Measurements from ENCODE around the gene CHURC1.
A peak's percentile ranks its signal among the peaks of the same experiment; 100 is the strongest.

CHURC1 gene

GRCh38 chr14:64956697-64957406 lies 42.6 kb downstream of the CHURC1 start:
- no peak for DNase-seq (ENCODE audit: low read depth in 2 of 2)

DNA sequence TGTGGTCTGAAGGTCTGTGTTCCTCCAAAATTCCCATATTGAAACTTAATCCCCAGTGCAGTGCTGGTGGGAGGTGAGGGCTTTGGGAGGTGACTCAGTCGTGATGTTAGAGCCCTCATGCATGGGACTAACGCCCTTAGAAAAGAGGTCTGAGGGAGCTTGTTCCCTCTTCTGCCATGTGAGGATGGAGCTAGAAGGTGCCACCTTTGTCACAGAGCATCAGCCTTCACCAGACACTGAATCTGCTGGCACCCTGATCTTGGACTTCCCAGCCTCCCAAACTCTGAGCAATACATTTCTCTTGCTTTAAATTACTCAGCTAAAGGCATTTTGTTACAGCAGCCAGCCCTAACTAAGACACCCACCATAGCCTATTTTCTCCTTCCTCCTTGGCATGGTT lies 43.9 kb downstream of the CHURC1 start:
- DNase-seq (ENCODE audit: low read depth in 2 of 2), result no peak

GRCh38 chr14:64958743-64959142 lies 44.5 kb downstream of the CHURC1 start:
- no peak for DNase-seq (ENCODE audit: low read depth in 2 of 2)

DNA sequence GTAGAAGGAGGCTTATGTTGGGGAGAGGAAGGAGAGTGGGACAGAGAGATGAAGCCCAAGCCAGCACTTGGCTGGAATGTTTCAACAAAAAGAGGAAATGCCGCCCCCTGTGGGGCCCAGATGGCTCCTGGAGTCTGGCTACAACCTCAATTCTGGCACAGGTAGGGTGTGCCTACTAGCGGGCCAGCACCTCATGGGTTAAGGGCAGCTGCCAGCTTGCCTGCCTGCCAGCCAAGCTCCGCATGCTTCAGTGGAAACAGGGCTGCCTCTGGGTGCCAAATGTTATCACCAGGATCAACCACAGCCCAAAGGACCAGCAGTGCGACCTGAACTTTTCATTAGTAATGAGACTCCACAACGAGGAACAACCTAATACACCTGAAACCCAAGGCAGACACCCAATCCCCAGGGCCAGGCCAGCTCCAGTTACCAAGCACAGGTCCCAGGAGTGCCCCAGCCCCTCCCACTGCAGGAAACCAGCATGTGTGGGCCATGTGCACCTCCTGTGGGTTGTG lies 46.6 kb downstream of the CHURC1 start:
- DNase-seq (ENCODE audit: low read depth in 2 of 2), result no peak

DNA sequence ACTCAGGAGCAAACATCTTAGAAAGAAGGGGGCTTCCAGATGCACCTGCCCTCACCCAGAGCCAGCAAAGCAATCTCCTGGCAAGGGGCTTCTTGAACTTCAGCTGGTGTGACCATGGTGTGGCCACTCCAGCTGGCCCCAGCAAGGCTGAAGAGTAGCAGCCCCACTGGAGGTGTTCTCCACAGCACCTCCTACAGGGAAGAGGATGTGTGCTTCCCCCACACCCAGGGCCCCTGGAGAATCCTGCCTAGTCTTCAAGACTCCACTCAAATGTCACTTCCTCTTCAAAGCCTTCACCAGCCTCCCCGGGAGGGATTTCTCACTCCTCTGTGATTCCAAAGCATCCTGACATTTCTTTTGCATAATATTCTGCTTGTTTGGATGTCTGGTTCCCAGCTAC lies 49.4 kb downstream of the CHURC1 start:
- no peak for DNase-seq (ENCODE audit: low read depth in 2 of 2)

GRCh38 chr14:64965356-64966000 lies 51.2 kb downstream of the CHURC1 start:
- DNase-seq (ENCODE audit: low read depth in 2 of 2), result no peak

GRCh38 chr14:64966976-64967375 lies 52.7 kb downstream of the CHURC1 start:
- DNase-seq (ENCODE audit: low read depth in 2 of 2), result no peak

DNA sequence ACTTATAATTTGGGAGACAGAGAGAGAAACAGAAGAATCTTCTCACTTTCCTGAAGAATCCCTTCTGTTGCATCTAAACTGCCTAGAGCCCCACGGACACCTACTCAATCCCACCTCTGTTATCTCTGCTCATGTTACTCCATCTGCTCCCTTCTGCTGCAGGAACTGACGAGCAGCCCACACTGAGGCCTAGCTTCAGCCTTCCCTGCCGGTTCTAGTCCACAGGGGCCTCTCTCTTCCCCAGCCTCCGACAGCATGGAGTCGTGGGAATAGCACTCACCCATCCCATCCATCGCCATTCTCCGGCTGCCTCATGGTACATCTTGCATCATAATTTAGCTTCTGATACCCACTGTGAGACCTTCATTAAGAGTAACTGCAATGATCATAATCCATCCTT lies 53.9 kb downstream of the CHURC1 start:
- no peak for DNase-seq (ENCODE audit: low read depth in 2 of 2)

DNA sequence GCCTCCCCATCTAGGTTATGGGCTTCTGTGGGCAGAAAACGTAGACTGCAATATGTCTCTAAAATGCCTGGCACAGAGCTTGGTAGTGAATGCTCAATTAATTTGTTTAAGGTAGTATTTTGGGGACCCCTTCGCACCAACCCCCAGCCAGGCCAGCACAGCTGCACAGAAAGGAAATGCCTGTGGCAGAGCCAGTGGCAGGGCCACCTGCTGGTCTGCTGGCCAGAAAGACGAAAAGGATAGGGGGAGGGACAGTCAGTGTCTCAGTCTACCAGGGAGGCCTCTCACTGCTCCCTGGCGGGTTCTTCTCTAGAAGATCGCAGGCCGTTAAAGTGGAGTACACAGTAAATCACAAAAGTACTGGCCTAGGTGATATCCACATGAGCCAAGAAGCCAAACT lies 54.4 kb downstream of the CHURC1 start:
- no peak for DNase-seq (ENCODE audit: low read depth in 2 of 2)

DNA sequence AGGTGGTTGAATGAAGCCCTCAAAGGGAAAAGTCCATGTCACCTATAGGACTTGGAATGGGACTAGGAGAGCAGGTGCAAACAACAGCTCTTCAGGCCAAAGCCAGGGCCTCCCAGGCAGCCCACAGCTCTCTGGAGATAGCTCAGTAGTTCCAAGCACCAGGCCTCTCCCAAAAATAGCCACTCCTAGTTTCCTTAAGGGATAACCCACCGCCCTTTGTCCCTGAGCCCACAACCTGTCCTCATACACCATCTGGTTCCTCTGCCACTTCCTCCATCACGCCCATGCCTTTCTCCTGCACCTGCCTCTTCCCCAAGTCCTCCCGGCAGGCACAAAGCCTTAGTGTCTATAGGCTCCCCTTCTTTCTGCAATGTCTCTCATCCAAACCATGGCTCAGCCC lies 55.8 kb downstream of the CHURC1 start:
- no peak for DNase-seq (ENCODE audit: low read depth in 2 of 2)

- no peak for DNase-seq (ENCODE audit: low read depth in 2 of 2)
These were observed 56.7 kb downstream of the CHURC1 start for GRCh38 chr14:64970776-64971477.

GRCh38 chr14:64971491-64971942 lies 57.3 kb downstream of the CHURC1 start:
- DNase-seq (ENCODE audit: low read depth in 2 of 2), result no peak

DNA sequence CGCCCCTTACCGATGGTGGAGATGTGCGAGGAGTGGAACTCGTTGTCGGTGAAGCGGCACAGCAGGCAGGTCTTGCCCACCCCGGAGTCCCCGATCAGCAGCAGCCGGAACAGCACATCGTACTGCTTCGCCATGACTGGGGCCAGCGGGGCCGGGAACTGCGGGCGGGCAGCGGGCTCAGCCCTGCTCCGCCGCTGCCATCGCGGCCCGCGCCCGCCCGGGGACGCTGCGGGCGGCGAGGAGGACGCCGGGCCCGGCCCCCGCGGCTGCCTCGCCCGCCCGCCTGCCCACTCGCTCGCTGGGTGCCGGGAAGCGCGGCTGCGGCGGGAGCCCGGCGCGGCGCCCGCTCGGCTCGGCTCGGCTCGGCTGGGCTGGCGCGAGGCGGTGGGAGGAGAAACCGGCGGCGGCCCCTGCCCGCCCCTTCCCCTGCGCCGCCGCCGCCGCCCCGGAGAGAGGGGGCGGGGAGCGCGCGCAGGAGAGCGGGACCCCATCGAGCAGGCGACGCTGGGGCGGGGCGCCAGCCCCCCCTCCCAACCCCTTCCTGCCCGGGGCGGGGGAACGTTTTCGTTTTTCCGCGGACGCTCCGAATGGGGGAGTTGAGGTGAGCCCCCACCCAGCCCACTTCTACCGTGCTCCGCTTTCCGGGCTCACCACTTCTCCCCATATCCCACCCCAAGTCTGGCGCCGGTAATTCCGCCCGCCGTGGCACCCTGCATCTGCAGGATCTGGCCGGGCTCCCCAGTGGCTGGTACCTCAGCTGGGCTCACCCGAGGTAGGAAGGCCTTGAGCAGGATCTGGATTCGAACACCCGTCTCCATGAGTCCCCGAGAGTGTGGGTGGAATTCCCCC lies 57.9 kb downstream of the CHURC1 start, which contains the start of gene RAB15:
TSS of gene RAB15 (minus strand) at position 394 of the 849 bp plus-strand sequence. CDS start at position 134, 260 bp downstream.
- DNase-seq (ENCODE audit: low read depth in 2 of 2), result peak; percentile 6 to 25

DNA sequence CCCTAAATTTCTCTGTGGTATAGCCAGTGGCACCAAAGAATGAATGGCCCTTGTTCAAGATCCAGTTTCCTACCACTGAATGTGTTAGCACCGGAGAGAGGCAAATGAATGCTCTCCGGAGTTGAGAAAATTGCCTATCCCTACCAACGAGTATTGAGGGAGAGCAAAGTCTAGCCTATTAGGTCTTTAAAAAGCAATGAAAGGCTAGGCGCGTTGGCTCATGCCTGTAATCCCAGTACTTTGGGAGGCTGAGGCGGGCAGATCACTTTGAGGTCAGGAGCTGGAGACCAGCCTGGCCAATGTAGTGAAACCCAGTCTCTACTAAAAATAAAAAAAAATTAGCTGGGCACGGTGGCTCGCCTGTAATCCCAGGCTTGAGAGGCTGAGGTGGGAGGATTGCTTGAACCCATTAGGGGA lies 58.8 kb downstream of the CHURC1 start:
- DNase-seq (ENCODE audit: low read depth in 2 of 2), result no peak

DNA sequence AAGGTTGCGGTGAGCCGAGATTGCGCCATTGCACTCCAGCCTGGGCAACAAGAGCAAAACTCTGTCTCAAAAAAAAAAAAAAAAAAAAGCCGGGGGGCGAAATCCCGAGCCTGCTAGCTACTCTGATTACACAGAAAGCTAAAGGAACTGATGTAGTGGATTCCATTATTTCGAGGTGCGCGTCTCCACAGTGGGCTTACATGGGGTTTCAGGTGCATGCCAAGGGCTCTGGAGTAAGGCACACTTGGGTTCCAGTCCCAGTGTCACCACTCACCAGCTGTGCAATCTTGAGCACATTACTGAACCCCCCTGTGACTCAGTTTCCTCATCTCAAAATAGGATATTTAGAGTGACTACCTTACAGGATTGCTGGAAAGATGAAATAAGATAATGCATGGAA lies 59.6 kb downstream of the CHURC1 start:
- no peak for DNase-seq (ENCODE audit: low read depth in 2 of 2)

DNA sequence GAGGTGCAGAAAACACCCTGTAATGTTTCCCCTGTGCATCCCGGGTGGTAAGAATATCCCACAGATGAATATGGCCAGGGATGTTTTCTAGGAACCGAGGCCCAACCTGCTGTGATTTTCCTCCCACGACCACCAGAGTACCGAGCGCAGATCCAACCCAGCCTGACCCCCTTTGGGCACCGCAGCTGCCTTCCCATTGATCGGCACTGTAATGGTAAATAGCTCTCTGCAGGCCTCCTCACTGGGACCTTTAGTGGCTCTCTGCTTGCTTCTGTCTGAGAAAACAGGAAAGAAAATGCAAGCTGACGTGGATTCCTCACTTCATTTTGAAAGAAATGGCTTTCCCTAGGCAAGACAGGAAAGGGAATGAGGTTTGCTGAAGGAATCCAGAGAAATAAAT lies 60.3 kb downstream of the CHURC1 start:
- no peak for DNase-seq (ENCODE audit: low read depth in 2 of 2)

DNA sequence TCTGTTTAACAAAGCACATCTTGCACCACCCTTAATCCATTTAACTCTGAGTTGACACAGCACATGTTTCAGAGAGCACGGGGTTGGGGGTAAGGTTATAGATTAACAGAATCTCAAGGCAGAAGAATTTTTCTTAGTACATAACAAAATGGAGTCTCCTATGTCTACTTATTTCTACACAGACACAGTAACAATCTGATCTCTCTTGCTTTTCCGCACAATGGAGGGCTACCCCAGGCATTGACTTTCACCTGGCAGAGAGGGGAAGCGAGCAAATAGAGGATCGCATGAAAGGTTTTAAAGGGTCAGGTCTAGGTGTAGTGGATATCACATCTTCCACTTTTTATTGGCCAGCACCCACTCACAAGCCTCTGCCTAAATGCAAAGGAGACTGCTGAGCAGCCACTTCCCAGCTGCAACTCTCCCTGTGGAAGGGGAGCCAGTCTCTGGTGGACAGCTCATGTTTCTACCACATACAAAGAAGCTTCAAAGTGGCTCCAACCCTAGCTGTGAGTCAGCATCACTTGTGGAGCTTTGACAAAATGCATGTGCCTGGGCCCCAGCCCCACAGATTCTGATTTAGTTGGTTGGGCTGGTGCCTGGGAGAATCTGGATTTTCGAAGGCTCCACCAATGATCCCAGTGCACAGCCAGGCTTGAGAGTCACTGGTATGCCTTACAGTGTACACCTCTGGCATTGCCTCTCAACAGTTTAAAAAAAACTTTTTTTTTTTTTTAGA lies 65.2 kb downstream of the CHURC1 start:
- DNase-seq (ENCODE audit: low read depth in 2 of 2), result no peak

- no peak for DNase-seq (ENCODE audit: low read depth in 2 of 2)
These were observed 69.4 kb downstream of the CHURC1 start for GRCh38 chr14:64983439-64984310.

Measured in stimulated activated CD4-positive, alpha-beta T cell treated with anti-CD3 and anti-CD28 coated beads, Interleukin-15, amount 100 ng/mL, for 48 hours (primary cell).